Activated T-cell treated with anti-CD3 and anti-CD28 coated beads, Interleukin-2, amount 50 U/mL, for 4 hours (primary cell): ENCODE results near the gene SMYD2. TPM values are rescaled to one million over a fixed set of nuclear protein-coding genes. Genes with fewer than 3 reads are reported as not detected.
A peak's percentile ranks its signal among the peaks of the same experiment; 100 is the strongest.

Experiments
- ATAC-seq, 2 donors: fragments of 200-7000 bp; cut with Tn5 transposase; one replicate each; pipeline ENCODE4 v1.10.0; 2021
- DNase-seq: peaks from one replicate; pipeline ENCODE4 v3.0.0-alpha.2; 2020
- H3K27me3 Mint-ChIP-seq: one replicate; pipeline ENCODE4 v1.8.0; 2021; ENCODE audit warnings: low read depth, mixed read lengths
- H3K36me3 Mint-ChIP-seq: one replicate; pipeline ENCODE4 v1.8.0; 2022; ENCODE audit warnings: mixed read lengths; ENCODE audit not compliant: insufficient read depth
- H3K4me1 Mint-ChIP-seq: one replicate; pipeline ENCODE4 v1.8.0; 2021; ENCODE audit warnings: low read depth, mixed read lengths
- H3K4me3 Mint-ChIP-seq: one replicate; pipeline ENCODE4 v1.8.0; 2021; ENCODE audit warnings: mild to moderate bottlenecking, moderate library complexity, mixed read lengths
- H3K9me3 Mint-ChIP-seq: one replicate; pipeline ENCODE4 v1.8.0; 2021; ENCODE audit warnings: mixed read lengths
- total RNA-seq, 3 donors: library from RNA; stranded (reverse); gene quantifications; one replicate each; pipeline ENCODE4 v1.2.1, GENCODE V29; 2021

The SMYD2 gene
- total RNA-seq, 3 donors from 2014 or later = 15.6 to 21.9 (median 18.4) TPM

DNA sequence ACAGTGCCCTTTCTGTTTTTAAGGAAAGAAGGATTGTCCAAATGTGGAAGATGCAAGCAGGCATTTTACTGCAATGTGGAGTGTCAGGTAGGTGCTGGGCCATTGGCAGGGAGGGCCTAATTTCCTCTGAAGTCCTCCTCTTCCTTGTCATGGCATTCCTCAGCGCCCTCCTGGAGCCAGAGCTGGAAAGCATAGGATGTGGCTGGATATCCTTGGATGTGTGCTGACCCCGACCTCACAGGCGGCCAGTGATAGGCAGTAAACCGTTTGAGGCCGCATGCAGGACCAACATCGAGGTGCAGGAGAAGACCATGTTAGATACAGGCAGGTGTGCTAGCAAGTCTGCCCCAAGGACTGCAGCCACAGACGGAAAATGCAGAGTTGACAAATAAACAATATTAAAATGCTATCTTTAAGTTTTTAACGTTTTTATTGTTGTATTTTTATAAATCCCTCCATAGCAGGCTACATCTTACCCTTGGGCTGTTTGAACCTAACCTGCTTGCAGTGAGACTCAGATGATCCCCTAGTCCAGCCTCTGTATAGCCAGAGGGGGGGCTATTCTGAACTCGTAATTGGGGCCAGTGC, 24.3 kb downstream of the SMYD2 start:
- no peaks in the 10 kb centered on the region for H3K9me3 Mint-ChIP-seq
- peaks cover 45% of the 10 kb centered on the region for H3K4me1 Mint-ChIP-seq
- H3K27me3 Mint-ChIP-seq = no peaks in the 10 kb centered on the region
- no peak overlapping the region for H3K4me3 Mint-ChIP-seq
- H3K36me3 Mint-ChIP-seq = peaks cover 5% of the 10 kb centered on the region
- DNase-seq (no peak), ATAC-seq (no peak)

DNA sequence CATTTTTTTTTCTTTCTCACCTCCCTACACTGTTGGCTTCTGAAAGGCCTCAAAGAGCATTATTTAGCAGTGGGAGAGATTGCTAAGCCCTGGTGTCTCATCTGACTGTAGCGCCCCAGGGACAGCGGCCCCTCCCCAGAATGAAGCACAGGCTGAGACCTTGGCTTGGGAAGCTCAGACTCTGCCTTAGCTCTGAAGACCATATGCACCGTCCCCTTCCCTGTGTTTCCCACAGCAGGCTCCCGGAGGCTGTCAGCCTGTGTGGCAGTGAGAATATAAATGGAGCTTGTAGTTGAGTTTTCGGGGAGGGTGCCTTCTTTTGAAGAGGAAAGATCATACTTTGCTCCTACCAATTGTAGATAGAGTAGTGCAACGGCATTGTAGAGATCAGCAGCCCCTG, 25.3 kb downstream of the SMYD2 start:
- Mint-ChIP-seq H3K27me3 (no peaks in the 10 kb centered on the region), H3K9me3 (no peaks in the 10 kb centered on the region), H3K36me3 (peaks cover 4% of the 10 kb centered on the region), H3K4me1 (peaks cover 53% of the 10 kb centered on the region), H3K4me3 (no peak overlapping the region)
- no peak for DNase-seq
- ATAC-seq = no peak

DNA sequence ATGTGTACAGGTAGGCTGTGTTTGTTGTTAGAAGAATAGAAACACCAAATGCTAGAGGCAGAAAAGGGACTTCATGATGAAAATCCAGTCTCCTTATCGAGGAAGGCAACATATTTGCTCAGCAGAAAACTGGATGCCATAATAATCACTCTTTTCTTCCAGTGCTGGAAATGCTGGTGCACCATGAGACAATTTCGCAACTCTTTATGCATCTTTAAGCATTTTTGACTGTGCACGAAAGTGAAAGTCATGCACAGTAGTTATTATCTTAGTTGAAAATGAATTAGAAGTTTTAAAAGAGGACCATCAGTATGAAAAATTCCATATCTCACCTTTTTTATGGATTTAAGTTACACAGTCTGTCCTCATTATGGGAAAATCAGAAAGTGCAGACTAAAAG, 29.1 kb downstream of the SMYD2 start:
- no peak for ATAC-seq
- H3K4me3 Mint-ChIP-seq = peak overlapping the region; percentile 38
- H3K36me3 Mint-ChIP-seq = peaks cover 9% of the 10 kb centered on the region
- no peaks in the 10 kb centered on the region for H3K9me3 Mint-ChIP-seq
- no peaks in the 10 kb centered on the region for H3K27me3 Mint-ChIP-seq
- peaks cover 34% of the 10 kb centered on the region for H3K4me1 Mint-ChIP-seq
- no peak for DNase-seq

DNA sequence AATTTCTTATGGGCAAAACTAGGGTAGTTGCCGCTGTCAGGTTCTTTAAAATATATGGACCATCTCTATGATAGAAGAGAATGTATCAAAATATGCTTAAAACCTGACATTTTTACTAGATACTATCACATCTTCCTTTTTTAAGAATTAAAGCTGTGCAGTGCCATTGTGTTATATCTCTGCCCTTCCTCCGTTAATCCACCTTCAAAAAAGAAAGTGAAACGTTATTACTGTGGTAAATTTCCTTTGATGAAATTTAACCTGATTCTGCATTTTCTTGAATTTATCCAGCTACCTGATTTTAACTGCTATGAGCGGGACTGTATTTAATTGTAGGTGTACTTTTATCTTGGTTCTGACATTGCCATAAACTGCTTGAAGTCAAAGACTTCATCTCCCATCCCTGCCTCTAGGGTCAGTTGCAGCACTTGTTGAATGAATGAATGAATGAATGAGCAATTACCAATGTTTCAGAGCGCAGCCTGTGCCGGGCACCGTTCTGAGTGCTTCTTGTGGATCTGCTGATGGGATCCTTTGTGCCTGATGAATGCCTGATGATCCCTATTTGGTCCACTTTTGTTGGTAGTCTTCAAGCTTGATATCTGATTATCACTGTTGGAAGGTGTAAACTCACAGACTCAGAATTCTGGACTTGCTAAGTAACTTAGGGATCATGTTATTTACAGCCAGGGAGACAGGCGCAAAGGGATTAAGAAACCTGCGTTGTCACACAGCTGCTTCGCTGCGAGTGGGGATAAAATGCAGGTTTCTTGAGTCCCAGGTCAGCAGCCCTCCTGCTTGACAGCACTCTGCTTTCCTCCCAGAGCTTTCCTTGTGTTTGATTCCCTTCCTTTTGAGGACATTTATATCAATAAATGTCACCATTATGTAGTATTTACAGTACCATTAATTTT, 30.1 kb downstream of the SMYD2 start:
- ATAC-seq (no peak), DNase-seq (no peak)
- Mint-ChIP-seq H3K27me3 (no peaks in the 10 kb centered on the region), H3K4me3 (peak overlapping the region; percentile 70), H3K4me1 (peaks cover 34% of the 10 kb centered on the region), H3K9me3 (no peaks in the 10 kb centered on the region), H3K36me3 (peaks cover 14% of the 10 kb centered on the region)

DNA sequence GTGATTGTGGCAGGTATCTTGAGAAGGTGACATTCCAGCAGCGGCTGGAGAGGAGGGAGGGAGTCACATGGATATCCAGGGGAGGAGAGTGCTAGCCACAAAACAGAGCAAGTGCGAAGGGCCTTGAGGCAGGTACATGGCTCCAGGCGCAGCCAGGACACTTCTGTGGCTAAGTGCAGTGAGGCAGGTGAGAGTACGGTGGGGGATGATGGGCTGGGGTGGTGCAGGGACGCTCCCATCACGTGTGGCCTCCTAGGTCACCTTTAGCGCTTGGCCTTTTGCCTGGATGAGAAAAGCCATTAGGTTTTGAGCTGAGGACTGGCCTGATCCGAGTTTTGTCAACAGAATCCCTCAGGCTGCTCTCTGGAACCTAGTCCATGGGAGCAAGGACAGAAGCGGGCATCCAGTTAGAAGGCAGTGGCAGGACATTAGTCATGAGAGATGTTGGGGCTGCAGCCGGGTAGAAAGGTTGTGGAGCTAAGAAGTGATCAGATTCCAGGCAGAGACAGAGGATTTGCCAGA, 31.6 kb downstream of the SMYD2 start:
- ATAC-seq (no peak), DNase-seq (no peak)
- Mint-ChIP-seq H3K36me3 (peaks cover 13% of the 10 kb centered on the region), H3K4me1 (peaks cover 30% of the 10 kb centered on the region), H3K4me3 (no peak overlapping the region), H3K9me3 (no peaks in the 10 kb centered on the region), H3K27me3 (no peaks in the 10 kb centered on the region)

DNA sequence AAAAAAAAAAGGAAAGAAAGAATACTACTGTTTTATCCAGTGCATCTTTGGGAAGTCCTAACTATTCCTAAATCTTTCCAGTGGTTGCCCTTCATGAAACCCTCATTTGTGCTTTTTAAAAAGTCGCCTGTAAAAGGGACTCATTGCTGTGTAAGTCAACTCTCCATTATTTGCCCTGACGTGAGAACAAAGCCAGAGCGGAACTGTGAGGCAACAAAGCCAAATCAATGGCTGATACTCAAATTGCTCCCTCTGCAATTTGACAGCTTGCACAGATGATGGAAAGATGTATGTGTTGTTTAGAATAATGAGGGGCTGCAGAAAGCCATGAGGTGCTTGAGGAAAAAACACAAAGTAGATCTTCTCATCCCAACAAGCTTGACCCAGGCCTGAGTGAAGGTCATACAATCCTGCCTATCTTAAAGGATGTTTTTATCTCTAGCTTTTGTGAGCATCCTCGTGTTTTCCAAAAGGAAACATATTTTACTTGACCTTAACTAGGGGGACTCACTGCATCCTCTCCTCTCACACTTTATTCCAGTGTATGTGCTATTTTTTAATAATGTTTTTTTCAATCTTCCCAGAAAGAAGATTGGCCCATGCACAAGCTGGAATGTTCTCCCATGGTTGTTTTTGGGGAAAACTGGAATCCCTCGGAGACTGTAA, 33.4 kb downstream of the SMYD2 start:
- DNase-seq = no peak
- no peak for ATAC-seq
- peaks cover 17% of the 10 kb centered on the region for H3K4me1 Mint-ChIP-seq
- H3K4me3 Mint-ChIP-seq = no peak overlapping the region
- H3K36me3 Mint-ChIP-seq = peaks cover 17% of the 10 kb centered on the region
- H3K9me3 Mint-ChIP-seq = no peaks in the 10 kb centered on the region
- no peaks in the 10 kb centered on the region for H3K27me3 Mint-ChIP-seq

DNA sequence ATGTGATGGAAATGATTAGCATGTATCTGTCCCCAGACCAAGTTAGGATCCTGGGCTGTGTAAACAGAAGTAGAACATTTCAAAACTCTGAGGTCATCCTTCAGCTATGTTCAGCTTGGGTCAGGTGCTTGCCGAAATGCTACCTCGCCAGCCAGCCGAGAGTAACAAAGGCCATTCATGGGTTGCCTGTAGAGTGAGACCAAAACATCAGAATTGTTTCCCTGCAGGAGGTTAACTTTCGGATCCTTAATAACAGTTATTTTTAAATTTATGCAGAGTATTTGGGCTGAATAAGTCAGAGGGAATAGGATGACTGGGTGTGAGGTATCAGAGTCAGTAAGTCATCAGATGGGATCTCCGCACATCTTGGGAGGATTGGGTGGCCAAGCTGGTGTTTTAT, 35.6 kb downstream of the SMYD2 start:
- ATAC-seq = no peak
- H3K4me3 Mint-ChIP-seq = no peak overlapping the region
- H3K27me3 Mint-ChIP-seq = no peaks in the 10 kb centered on the region
- no peaks in the 10 kb centered on the region for H3K9me3 Mint-ChIP-seq
- peaks cover 26% of the 10 kb centered on the region for H3K36me3 Mint-ChIP-seq
- no peak for DNase-seq
- H3K4me1 Mint-ChIP-seq = no peaks in the 10 kb centered on the region

DNA sequence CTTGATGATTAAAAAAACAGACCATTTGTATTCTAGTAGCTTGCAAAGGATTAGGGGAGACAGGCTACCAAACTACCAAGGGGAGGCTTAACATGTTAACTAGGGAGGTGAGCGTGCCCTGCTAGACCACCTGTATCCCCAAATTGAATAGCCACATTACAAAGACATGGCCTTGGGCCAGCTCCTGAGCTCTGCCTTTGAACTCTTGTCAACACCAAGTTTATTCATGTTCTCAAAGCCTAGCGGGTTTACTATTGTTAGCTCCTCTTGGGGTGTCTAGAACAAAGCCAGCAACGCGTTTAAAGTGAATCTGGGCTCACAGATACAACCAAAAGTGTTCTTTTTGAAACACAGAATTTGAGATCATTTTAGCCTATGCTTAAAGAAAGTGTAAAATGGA, 36.3 kb downstream of the SMYD2 start:
- Mint-ChIP-seq H3K4me3 (no peak overlapping the region), H3K9me3 (no peaks in the 10 kb centered on the region), H3K4me1 (no peaks in the 10 kb centered on the region), H3K27me3 (no peaks in the 10 kb centered on the region), H3K36me3 (peaks cover 26% of the 10 kb centered on the region)
- no peak for ATAC-seq
- DNase-seq = no peak

DNA sequence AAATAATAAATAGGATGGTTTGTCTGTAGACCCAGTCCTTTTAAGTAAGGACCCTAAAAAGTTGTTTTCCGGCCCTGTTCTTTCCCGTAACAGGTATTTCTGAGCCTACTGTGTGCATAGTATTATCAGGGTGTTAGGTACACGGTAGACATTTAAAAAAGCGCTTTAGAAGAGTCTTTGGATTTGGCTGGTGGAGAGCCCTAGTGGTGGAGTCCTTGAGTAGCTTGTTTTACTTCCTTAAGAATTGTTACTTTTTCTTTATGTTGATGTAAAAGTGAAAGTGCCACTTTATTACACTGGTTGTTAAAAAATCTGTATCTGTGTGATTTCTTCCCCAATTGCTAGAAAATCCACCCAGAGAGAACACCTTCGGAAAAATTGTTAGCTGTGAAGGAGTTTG, 36.8 kb downstream of the SMYD2 start:
- no peaks in the 10 kb centered on the region for H3K27me3 Mint-ChIP-seq
- H3K4me3 Mint-ChIP-seq = no peak overlapping the region
- peaks cover 26% of the 10 kb centered on the region for H3K36me3 Mint-ChIP-seq
- DNase-seq (no peak), ATAC-seq (no peak)
- no peaks in the 10 kb centered on the region for H3K9me3 Mint-ChIP-seq
- H3K4me1 Mint-ChIP-seq = no peaks in the 10 kb centered on the region

DNA sequence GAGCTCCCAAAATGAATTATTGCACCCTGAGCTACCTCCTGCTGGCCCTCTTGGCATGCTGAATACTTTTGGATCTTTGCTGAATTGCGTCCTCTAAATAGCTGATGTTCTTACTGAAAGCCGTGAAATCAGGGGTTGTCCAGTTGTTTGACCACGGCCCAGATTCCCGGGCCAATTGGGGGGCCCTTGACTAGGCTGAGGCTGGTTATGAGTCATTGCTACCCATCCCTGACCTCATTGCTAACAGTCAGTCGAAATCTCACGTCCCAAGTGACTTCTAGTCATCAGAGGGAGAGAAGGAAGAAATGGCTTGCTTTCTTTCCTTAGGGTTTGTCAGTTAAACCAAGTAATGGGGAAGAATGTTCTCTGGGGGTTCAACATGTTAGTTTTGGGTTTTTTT, 37.4 kb downstream of the SMYD2 start:
- Mint-ChIP-seq H3K36me3 (peaks cover 24% of the 10 kb centered on the region), H3K27me3 (no peaks in the 10 kb centered on the region), H3K4me3 (no peak overlapping the region), H3K9me3 (no peaks in the 10 kb centered on the region), H3K4me1 (no peaks in the 10 kb centered on the region)
- ATAC-seq (no peak), DNase-seq (no peak)

DNA sequence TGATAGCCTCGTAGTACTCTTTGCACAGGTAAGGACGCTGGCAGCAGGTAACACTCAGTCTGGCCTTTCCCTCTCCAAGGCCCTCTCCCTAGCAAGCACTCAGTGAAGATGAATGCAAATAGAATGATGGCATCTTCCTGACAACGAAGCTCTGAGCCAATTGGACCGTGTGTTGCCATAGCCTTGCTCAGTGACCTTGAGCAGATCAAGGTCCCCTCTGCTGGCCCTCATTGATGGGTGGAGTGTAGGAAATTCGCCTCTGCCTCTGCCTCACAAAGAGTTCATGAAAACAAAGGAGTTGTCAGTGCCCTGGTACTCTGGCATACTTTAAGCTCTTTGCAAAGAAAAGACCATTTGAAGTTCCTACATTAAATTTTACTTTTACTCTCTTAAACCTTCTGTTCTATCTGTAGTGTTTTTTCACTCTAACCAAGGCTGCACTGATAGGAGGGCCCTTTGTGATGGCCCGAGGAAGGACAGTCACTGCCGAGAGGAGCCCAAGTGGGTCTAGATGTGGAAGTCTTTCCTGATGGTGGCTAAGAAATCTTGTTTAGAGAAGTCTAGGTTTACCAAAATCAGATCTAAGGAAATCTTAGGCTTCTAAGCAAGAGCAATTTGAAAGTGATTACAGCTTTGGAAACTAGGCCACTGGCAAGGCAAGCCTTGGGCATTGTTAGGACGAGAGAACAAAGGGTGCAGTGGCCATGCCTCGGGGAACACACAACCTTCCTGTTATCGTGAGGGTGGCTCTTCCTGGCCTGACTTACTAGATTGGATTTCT, 38.2 kb downstream of the SMYD2 start:
- no peak overlapping the region for H3K4me3 Mint-ChIP-seq
- no peak for DNase-seq
- peaks cover 23% of the 10 kb centered on the region for H3K36me3 Mint-ChIP-seq
- no peaks in the 10 kb centered on the region for H3K4me1 Mint-ChIP-seq
- H3K27me3 Mint-ChIP-seq = no peaks in the 10 kb centered on the region
- H3K9me3 Mint-ChIP-seq = no peaks in the 10 kb centered on the region
- no peak for ATAC-seq

DNA sequence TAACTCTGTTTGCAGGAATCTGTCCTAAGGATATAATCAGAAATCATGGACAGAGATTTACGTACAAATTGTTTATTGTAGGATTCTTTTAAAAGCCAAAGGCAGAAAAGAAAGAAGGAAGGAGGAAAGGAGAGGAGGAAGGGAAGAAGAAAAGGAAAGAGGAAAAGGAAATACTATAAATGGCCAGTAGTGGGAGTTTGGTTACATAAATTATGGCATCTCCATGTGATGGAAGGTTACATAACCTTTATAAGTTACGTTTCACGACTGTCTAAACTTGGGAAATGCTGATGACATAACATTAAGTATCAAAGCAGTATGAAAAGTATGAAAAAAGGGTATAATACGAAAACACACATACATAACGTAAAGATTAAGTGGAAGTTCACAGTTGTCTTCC, 39.0 kb downstream of the SMYD2 start:
- no peak for ATAC-seq
- H3K4me1 Mint-ChIP-seq = no peaks in the 10 kb centered on the region
- peaks cover 21% of the 10 kb centered on the region for H3K36me3 Mint-ChIP-seq
- H3K27me3 Mint-ChIP-seq = no peaks in the 10 kb centered on the region
- DNase-seq = no peak
- no peak overlapping the region for H3K4me3 Mint-ChIP-seq
- no peaks in the 10 kb centered on the region for H3K9me3 Mint-ChIP-seq

DNA sequence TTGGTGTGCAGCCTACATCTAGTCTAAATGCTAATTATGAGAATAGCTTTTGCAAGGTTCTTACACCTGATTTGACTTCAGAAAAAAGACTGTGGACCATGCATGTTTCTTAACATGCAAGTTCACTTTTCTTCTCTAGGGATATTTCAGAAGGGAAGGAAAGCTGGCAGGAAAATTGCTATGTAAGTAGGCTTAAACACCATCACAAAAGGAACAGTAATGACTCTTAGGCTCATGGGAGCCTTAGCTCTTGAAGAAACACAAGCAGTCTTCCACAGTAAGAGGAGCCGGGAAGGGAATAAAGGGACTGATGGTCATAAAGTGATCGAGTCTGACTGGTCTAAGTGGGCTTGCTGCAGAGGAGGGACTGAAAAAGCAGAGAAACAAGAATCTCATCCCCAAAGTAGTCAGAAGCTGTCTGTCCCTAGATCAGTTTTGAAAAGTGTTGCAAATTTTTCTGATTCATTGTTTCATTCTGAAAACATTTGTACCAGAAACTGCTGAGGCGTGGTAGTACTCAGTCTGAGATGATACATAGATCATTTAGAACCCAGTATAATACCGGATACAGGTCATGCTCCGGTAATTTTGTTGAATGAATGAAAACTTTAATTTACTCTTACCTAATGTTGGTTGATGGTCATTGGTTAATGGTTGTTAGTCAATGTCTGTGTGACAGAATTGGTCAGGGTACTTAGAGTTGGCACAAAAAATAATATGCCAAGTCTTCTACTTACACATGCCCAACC, 40.9 kb downstream of the SMYD2 start:
- DNase-seq (no peak), ATAC-seq (no peak)
- Mint-ChIP-seq H3K36me3 (peaks cover 21% of the 10 kb centered on the region), H3K27me3 (no peaks in the 10 kb centered on the region), H3K9me3 (no peaks in the 10 kb centered on the region), H3K4me1 (no peaks in the 10 kb centered on the region), H3K4me3 (no peak overlapping the region)
